ENCODE results near the gene PCSK6. TPM values are rescaled to one million over a fixed set of nuclear protein-coding genes. Genes with fewer than 3 reads are reported as not detected.

PCSK6 gene
- total RNA-seq, 1 experiment from 2014 or later: 2.9 TPM

DNA sequence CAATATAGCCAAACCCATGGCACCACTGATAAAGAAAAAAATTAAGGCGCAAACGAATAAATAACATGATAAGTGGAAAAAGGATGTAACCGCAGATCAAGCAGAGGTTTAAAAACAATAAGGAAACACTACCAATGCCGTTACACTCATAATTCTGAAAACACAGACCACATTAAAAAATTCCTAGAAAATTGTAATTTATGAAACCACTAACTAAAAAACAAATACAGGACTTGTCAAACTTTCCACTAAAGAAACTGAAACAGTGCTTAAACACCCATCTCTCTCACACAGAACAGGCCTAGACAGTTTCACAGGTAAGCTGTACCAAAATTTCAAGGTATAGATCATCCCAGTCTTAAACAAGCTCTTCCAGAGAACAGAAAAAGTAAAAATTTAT, 28.4 kb downstream of the PCSK6 start (continued):
- TF ChIP-seq GTF2I (CRISPR knock-in tag; conservative IDR thresholded peaks at IDR 0.05) (no peak), ERG (CRISPR knock-in tag; IDR thresholded peaks at IDR 0.05) (no peak)

DNA sequence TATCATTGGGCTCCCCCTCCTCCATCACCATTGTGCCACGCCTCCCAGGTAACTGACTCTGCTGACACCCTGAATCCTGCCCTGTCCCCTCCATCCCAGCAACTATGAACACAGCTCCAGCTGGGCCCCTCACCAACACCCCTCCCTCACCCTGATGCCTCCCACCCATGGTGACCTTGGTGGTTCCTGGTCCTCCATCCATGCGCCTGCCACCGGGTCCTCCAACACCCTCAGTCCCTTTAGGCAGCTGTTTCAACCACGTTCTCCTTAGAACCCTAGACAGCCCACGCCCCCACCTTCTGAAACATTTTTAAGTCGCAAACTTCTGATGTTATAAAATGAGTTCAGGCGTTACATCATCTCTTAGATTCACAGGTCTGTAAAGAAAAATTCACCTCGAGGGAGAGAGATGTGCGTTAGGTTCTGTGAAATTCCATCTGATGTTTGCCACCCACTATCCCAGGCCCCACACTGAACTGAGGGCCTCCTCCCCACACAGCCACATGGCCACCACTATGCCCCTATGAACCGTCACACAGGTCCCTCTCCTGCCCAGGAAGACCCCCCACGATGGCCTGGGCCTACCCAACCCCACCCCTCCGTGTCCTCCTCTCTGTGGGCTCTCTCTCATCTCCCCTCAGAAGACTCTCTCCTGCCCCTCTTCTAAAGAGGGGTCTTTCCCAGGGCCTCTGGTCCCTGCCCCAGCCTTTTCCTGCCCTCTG, 29.8 kb downstream of the PCSK6 start:
- CTCF ChIA-PET: no interaction called here
- DNase-seq (ENCODE audit: low spot score): no peak
- H3K27ac Mint-ChIP-seq: no peak overlapping the region

More for the DNA sequence above, 29.8 kb downstream of the PCSK6 start:
- ATAC-seq: no peak
- TF ChIP-seq ZNF263 (CRISPR knock-in tag; IDR thresholded peaks at IDR 0.05; ENCODE audit: low read depth) (no peak), TEAD1 (CRISPR knock-in tag; IDR thresholded peaks at IDR 0.05) (no peak), ETV6 (CRISPR knock-in tag; IDR thresholded peaks at IDR 0.05) (no peak), TEAD4 (CRISPR knock-in tag; IDR thresholded peaks at IDR 0.05) (no peak), JUN (CRISPR knock-in tag; IDR thresholded peaks at IDR 0.05) (no peak), KAT7 (CRISPR knock-in tag; IDR thresholded peaks at IDR 0.05; ENCODE audit: borderline replicate concordance) (no peak), ZNF423 (CRISPR knock-in tag; IDR thresholded peaks at IDR 0.05) (no peak), NFATC4 (CRISPR knock-in tag; IDR thresholded peaks at IDR 0.05) (no peak), ATF6 (CRISPR knock-in tag; IDR thresholded peaks at IDR 0.05) (no peak), ZBTB43 (CRISPR knock-in tag; IDR thresholded peaks at IDR 0.05) (no peak), RELA (CRISPR knock-in tag; IDR thresholded peaks at IDR 0.05; ENCODE audit: borderline replicate concordance) (no peak), SOX15 (CRISPR knock-in tag; IDR thresholded peaks at IDR 0.05) (no peak), MXD4 (CRISPR knock-in tag; IDR thresholded peaks at IDR 0.05; ENCODE audit: borderline replicate concordance) (no peak)
- TF ChIP-seq, protein P1, sequence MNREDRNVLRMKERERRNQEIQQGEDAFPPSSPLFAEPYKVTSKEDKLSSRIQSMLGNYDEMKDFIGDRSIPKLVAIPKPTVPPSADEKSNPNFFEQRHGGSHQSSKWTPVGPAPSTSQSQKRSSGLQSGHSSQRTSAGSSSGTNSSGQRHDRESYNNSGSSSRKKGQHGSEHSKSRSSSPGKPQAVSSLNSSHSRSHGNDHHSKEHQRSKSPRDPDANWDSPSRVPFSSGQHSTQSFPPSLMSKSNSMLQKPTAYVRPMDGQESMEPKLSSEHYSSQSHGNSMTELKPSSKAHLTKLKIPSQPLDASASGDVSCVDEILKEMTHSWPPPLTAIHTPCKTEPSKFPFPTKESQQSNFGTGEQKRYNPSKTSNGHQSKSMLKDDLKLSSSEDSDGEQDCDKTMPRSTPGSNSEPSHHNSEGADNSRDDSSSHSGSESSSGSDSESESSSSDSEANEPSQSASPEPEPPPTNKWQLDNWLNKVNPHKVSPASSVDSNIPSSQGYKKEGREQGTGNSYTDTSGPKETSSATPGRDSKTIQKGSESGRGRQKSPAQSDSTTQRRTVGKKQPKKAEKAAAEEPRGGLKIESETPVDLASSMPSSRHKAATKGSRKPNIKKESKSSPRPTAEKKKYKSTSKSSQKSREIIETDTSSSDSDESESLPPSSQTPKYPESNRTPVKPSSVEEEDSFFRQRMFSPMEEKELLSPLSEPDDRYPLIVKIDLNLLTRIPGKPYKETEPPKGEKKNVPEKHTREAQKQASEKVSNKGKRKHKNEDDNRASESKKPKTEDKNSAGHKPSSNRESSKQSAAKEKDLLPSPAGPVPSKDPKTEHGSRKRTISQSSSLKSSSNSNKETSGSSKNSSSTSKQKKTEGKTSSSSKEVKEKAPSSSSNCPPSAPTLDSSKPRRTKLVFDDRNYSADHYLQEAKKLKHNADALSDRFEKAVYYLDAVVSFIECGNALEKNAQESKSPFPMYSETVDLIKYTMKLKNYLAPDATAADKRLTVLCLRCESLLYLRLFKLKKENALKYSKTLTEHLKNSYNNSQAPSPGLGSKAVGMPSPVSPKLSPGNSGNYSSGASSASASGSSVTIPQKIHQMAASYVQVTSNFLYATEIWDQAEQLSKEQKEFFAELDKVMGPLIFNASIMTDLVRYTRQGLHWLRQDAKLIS (CRISPR knock-in tag; IDR thresholded peaks at IDR 0.05; ENCODE audit: borderline replicate concordance): no peak
- TF ChIP-seq, protein P2, sequence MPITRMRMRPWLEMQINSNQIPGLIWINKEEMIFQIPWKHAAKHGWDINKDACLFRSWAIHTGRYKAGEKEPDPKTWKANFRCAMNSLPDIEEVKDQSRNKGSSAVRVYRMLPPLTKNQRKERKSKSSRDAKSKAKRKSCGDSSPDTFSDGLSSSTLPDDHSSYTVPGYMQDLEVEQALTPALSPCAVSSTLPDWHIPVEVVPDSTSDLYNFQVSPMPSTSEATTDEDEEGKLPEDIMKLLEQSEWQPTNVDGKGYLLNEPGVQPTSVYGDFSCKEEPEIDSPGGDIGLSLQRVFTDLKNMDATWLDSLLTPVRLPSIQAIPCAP (CRISPR knock-in tag; IDR thresholded peaks at IDR 0.05): no peak
- TF ChIP-seq, protein P3, sequence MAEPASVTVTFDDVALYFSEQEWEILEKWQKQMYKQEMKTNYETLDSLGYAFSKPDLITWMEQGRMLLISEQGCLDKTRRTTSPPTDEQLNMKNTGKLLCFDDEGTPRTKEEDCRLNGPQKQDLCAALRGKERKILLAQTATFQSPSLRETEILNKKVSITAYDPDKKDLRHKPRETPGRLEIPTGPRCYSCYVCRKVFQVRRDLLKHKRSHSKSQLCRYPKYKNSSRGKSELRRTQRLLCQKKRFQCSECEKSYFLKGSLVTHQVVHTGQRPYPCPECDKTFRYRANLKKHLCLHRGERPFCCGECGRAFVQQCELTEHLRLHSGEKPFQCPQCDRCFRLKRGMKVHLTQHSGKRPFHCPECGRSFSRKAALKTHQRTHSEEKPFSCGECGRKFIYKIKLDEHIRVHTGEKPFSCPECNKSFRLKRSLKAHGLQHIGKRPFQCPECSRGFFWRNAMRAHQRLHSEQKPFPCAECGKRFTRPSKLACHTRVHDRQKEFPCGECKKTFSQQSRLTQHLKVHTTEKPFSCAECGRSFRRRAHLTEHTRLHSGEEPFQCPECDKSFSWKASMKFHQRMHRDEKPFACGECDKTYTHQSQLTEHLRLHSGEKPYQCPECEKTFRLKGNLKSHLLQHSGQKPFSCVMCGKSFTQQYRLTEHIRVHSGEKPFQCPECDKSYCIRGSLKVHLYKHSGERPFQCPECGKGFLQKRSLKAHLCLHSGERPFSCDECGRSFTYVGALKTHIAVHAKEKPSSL (CRISPR knock-in tag; conservative IDR thresholded peaks at IDR 0.05): no peak
- peaks cover 8% of the 10 kb centered on the region for H3K4me1 Mint-ChIP-seq
- no peaks in the 10 kb centered on the region for H3K9me3 Mint-ChIP-seq
- no peaks in the 10 kb centered on the region for H3K27me3 Mint-ChIP-seq (ENCODE audit: low read depth)
- POLR2A ChIA-PET: no interaction called here
- H3K4me3 Mint-ChIP-seq: no peak overlapping the region
- H3K36me3 Mint-ChIP-seq: no peaks in the 10 kb centered on the region
